Mesendoderm (in vitro differentiated cells): ENCODE measurements around the gene IGFL4.

ENCODE experiments used
- DNase-seq: peaks from one replicate; pipeline ENCODE4 v3.0.0; 2013
- H2AK5ac ChIP-seq: 2 replicates; pipeline ENCODE4 v1.6.1; 2013; ENCODE audit warnings: low read length, inconsistent platforms
- H2BK120ac ChIP-seq: 2 replicates; pipeline ENCODE4 v1.6.1; 2013; ENCODE audit warnings: low read depth, mild to moderate bottlenecking, low read length, moderate library complexity, mixed read lengths
- H2BK15ac ChIP-seq: replicated peaks from 2 replicates; pipeline ENCODE4 v1.6.1; 2013; ENCODE audit warnings: low read depth, mild to moderate bottlenecking, moderate library complexity
- H2BK5ac ChIP-seq: 2 replicates; pipeline ENCODE4 v1.6.1; 2013; ENCODE audit warnings: low read length, inconsistent platforms
- H3K18ac ChIP-seq: 2 replicates; pipeline ENCODE4 v1.6.1; 2013; ENCODE audit warnings: mild to moderate bottlenecking, low read length, mixed read lengths
- H3K23ac ChIP-seq: one replicate; pipeline ENCODE4 v1.6.1; 2013; ENCODE audit warnings: low read length
- H3K27ac ChIP-seq: 2 replicates; pipeline ENCODE4 v1.5.1; 2013; ENCODE audit warnings: low read depth, mild to moderate bottlenecking, inconsistent platforms, low read length, moderate library complexity
- H3K27me3 ChIP-seq: 2 replicates; pipeline ENCODE4 v1.6.1; 2013; ENCODE audit warnings: low read length, control low read depth, mild to moderate bottlenecking, inconsistent platforms; ENCODE audit not compliant: insufficient read depth, poor library complexity
- H3K36me3 ChIP-seq: 2 replicates; pipeline ENCODE4 v1.6.1; 2013; ENCODE audit warnings: low read length, inconsistent platforms; ENCODE audit not compliant: control insufficient read depth, insufficient read depth
- H3K4ac ChIP-seq: one replicate; pipeline ENCODE4 v1.6.1; 2013; ENCODE audit warnings: low read depth, mild to moderate bottlenecking, low read length, moderate library complexity
- H3K4me1 ChIP-seq: 2 replicates; pipeline ENCODE4 v1.6.1; 2013; ENCODE audit warnings: low read depth, low read length, inconsistent platforms; ENCODE audit not compliant: control insufficient read depth
- H3K4me2 ChIP-seq: 2 replicates; pipeline ENCODE4 v1.6.1; 2013; ENCODE audit warnings: low read length
- H3K4me3 ChIP-seq: 2 replicates; pipeline ENCODE4 v1.5.1; 2013; ENCODE audit warnings: mild to moderate bottlenecking, low read length
- H3K56ac ChIP-seq: one replicate; pipeline ENCODE4 v1.6.1; 2013; ENCODE audit warnings: low read length
- H3K79me1 ChIP-seq: 2 replicates; pipeline ENCODE4 v1.6.1; 2013; ENCODE audit warnings: low read length, inconsistent platforms
- H3K79me2 ChIP-seq: 2 replicates; pipeline ENCODE4 v1.6.1; 2013; ENCODE audit warnings: mild to moderate bottlenecking, low read length; ENCODE audit not compliant: control insufficient read depth, insufficient read depth
- H3K9ac ChIP-seq: 2 replicates; pipeline ENCODE4 v1.6.1; 2013; ENCODE audit warnings: low read length, inconsistent platforms
- H4K5ac ChIP-seq: one replicate; pipeline ENCODE4 v1.6.1; 2013; ENCODE audit warnings: low read length
- H4K8ac ChIP-seq: one replicate; pipeline ENCODE4 v1.6.1; 2013; ENCODE audit warnings: low read depth, mild to moderate bottlenecking, control low read depth, low read length, moderate library complexity
- WGBS: extraction: QIAGEN DNeasy Blood & Tissue Kit; methylation state at CpG from one replicate; pipeline ENCODE4 v1.1.7; 2013; ENCODE audit warnings: low lambda C conversion rate, missing lambda C conversion rate; ENCODE audit not compliant: insufficient coverage; ENCODE audit errors: extremely low coverage; 5-methylcytosine and 5-hydroxymethylcytosine counted together

IGFL4 gene

GRCh38 chr19:46036744-46037128 is 4.1 kb downstream of the IGFL4 start:
- Histone ChIP-seq H3K56ac (no peak overlapping the region), H2BK15ac (no peak overlapping the region), H3K9ac (no peak overlapping the region), H2AK5ac (no peak overlapping the region), H3K79me1 (no peaks in the 10 kb centered on the region), H3K36me3 (no peaks in the 10 kb centered on the region), H3K4ac (no peak overlapping the region), H3K4me1 (no peaks in the 10 kb centered on the region), H3K4me3 (no peak overlapping the region), H3K18ac (no peak overlapping the region), H3K79me2 (no peaks in the 10 kb centered on the region), H2BK120ac (no peak overlapping the region), H3K23ac (no peak overlapping the region), H3K27ac (no peak overlapping the region), H2BK5ac (no peak overlapping the region), H3K27me3 (no peaks in the 10 kb centered on the region), H4K8ac (no peak overlapping the region), H4K5ac (no peak overlapping the region), H3K4me2 (no peak overlapping the region)
- no peak for DNase-seq
- WGBS, result no CpG with 5 or more reads among the region's 3 CpGs

- no peak for DNase-seq
Measured at GRCh38 chr19:46035986-46036743, 4.6 kb downstream of the IGFL4 start.

GRCh38 chr19:46035546-46035945 is 5.3 kb downstream of the IGFL4 start:
- Histone ChIP-seq H3K4ac (no peak overlapping the region), H3K56ac (no peak overlapping the region)
- no CpG with 5 or more reads among the region's 6 CpGs for WGBS

More at GRCh38 chr19:46035986-46036743, 4.6 kb downstream of the IGFL4 start:
- H3K4me2 ChIP-seq, result no peak overlapping the region
- no peak overlapping the region for H2BK120ac ChIP-seq
- no peak overlapping the region for H2AK5ac ChIP-seq
- no peak overlapping the region for H2BK15ac ChIP-seq
- no peak overlapping the region for H3K23ac ChIP-seq
- H3K4me1 ChIP-seq, result no peaks in the 10 kb centered on the region
- no peaks in the 10 kb centered on the region for H3K36me3 ChIP-seq
- H4K5ac ChIP-seq, result no peak overlapping the region
- no peak overlapping the region for H3K27ac ChIP-seq
- no peaks in the 10 kb centered on the region for H3K79me1 ChIP-seq
- no peak overlapping the region for H3K4ac ChIP-seq
- no peak overlapping the region for H3K4me3 ChIP-seq
- no peak overlapping the region for H3K18ac ChIP-seq
- no peaks in the 10 kb centered on the region for H3K79me2 ChIP-seq
- no peak overlapping the region for H4K8ac ChIP-seq
- no peaks in the 10 kb centered on the region for H3K27me3 ChIP-seq
- no peak overlapping the region for H2BK5ac ChIP-seq
- WGBS, result no CpG with 5 or more reads among the region's 13 CpGs
- no peak overlapping the region for H3K56ac ChIP-seq
- H3K9ac ChIP-seq, result no peak overlapping the region

GRCh38 chr19:46033401-46033800 is 7.4 kb downstream of the IGFL4 start:
- no peak overlapping the region for H3K4me2 ChIP-seq
- no peak overlapping the region for H4K5ac ChIP-seq
- no peak overlapping the region for H3K4me3 ChIP-seq
- H2BK120ac ChIP-seq, result no peak overlapping the region
- no peaks in the 10 kb centered on the region for H3K79me2 ChIP-seq
- no peak overlapping the region for H3K23ac ChIP-seq
- H4K8ac ChIP-seq, result no peak overlapping the region
- no peak for DNase-seq
- H3K56ac ChIP-seq, result no peak overlapping the region
- no peak overlapping the region for H2BK5ac ChIP-seq
- no peak overlapping the region for H3K4ac ChIP-seq
- H3K79me1 ChIP-seq, result no peaks in the 10 kb centered on the region
- no peak overlapping the region for H2AK5ac ChIP-seq
- H3K27ac ChIP-seq, result no peak overlapping the region
- H2BK15ac ChIP-seq, result no peak overlapping the region
- H3K4me1 ChIP-seq, result no peaks in the 10 kb centered on the region
- H3K36me3 ChIP-seq, result no peaks in the 10 kb centered on the region
- no peak overlapping the region for H3K9ac ChIP-seq
- H3K27me3 ChIP-seq, result no peaks in the 10 kb centered on the region
- H3K18ac ChIP-seq, result no peak overlapping the region
- no CpG with 5 or more reads among the region's 11 CpGs for WGBS

More at GRCh38 chr19:46035546-46035945, 5.3 kb downstream of the IGFL4 start:
- no peaks in the 10 kb centered on the region for H3K36me3 ChIP-seq
- no peak overlapping the region for H2AK5ac ChIP-seq
- H3K4me3 ChIP-seq, result no peak overlapping the region
- no peak overlapping the region for H3K18ac ChIP-seq
- H3K27ac ChIP-seq, result no peak overlapping the region
- no peak overlapping the region for H2BK5ac ChIP-seq
- H3K9ac ChIP-seq, result no peak overlapping the region
- no peak overlapping the region for H3K23ac ChIP-seq
- H2BK15ac ChIP-seq, result no peak overlapping the region
- H3K79me1 ChIP-seq, result no peaks in the 10 kb centered on the region
- DNase-seq, result no peak
- H3K4me2 ChIP-seq, result no peak overlapping the region
- no peaks in the 10 kb centered on the region for H3K4me1 ChIP-seq
- H4K5ac ChIP-seq, result no peak overlapping the region
- no peak overlapping the region for H4K8ac ChIP-seq
- H3K79me2 ChIP-seq, result no peaks in the 10 kb centered on the region
- H3K27me3 ChIP-seq, result no peaks in the 10 kb centered on the region
- H2BK120ac ChIP-seq, result no peak overlapping the region

DNA sequence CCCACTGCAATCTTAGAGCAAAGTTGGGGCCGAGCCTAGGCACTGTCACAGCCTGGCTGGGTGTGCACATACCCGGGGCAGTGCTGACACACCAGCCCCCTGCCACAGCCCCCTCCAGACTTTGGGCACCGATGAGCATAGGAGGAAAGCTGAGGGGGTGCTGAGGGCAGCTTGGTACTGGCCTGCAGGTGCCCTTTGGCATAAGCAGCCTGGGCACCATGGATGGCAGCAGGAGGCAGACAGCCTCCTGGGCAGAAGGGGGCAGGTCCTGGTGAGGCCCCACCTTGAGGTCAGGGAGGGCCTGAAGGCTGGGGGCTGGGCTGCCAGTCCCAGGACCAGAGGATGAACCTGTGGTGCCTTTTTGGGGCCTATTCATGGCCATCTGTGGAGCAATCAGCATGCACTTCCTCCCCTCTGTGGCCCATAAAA is 8.2 kb downstream of the IGFL4 start:
- Histone ChIP-seq H3K36me3 (no peaks in the 10 kb centered on the region), H3K79me2 (no peaks in the 10 kb centered on the region), H3K4me2 (no peak overlapping the region), H3K27ac (no peak overlapping the region), H3K79me1 (no peaks in the 10 kb centered on the region), H2BK15ac (no peak overlapping the region), H2AK5ac (no peak overlapping the region), H3K4me1 (no peaks in the 10 kb centered on the region), H3K27me3 (no peaks in the 10 kb centered on the region), H3K4me3 (no peak overlapping the region), H3K23ac (no peak overlapping the region), H2BK120ac (no peak overlapping the region), H3K9ac (no peak overlapping the region), H4K5ac (no peak overlapping the region), H4K8ac (no peak overlapping the region), H2BK5ac (no peak overlapping the region), H3K4ac (no peak overlapping the region), H3K56ac (no peak overlapping the region), H3K18ac (no peak overlapping the region)
- no CpG with 5 or more reads among the region's 3 CpGs for WGBS
- no peak for DNase-seq
